SW480 (cell line): Measurements from ENCODE around the gene TNNC2.
"Not testable (repeated sequence)": the region's sequence is repeated elsewhere in the genome, so short reads cannot be mapped to it uniquely, and the experiment has no call there.

Experiments
- DNase-seq: peaks from one replicate; pipeline ENCODE4 v3.0.0-alpha.2; 2016; ENCODE audit warnings: low spot score

TNNC2 gene

GRCh38 chr20:45827030-45827652, at the start of gene TNNC2:
Gene TNNC2 (minus strand): TSS chr20:45827312. CDS start chr20:45827248, 64 bp downstream.
- DNase-seq: no peak

- no peak for DNase-seq
Measured at GRCh38 chr20:45874576-45874975, 47.5 kb upstream of the TNNC2 start.

GRCh38 chr20:45874104-45874481, 47.0 kb upstream of the TNNC2 start:
- DNase-seq: not testable (repeated sequence)

GRCh38 chr20:45873409-45874103, 46.4 kb upstream of the TNNC2 start:
- DNase-seq: no peak

- no peak for DNase-seq
Measured at GRCh38 chr20:45872626-45873025, 45.5 kb upstream of the TNNC2 start.

- DNase-seq: no peak
Measured at GRCh38 chr20:45867819-45868176, 40.7 kb upstream of the TNNC2 start.

GRCh38 chr20:45867136-45867818, 40.2 kb upstream of the TNNC2 start:
- DNase-seq: no peak

- DNase-seq: no peak
Measured at GRCh38 chr20:45866454-45866853, 39.3 kb upstream of the TNNC2 start.

- no peak for DNase-seq
Measured at GRCh38 chr20:45863543-45864470, 36.7 kb upstream of the TNNC2 start.

DNA sequence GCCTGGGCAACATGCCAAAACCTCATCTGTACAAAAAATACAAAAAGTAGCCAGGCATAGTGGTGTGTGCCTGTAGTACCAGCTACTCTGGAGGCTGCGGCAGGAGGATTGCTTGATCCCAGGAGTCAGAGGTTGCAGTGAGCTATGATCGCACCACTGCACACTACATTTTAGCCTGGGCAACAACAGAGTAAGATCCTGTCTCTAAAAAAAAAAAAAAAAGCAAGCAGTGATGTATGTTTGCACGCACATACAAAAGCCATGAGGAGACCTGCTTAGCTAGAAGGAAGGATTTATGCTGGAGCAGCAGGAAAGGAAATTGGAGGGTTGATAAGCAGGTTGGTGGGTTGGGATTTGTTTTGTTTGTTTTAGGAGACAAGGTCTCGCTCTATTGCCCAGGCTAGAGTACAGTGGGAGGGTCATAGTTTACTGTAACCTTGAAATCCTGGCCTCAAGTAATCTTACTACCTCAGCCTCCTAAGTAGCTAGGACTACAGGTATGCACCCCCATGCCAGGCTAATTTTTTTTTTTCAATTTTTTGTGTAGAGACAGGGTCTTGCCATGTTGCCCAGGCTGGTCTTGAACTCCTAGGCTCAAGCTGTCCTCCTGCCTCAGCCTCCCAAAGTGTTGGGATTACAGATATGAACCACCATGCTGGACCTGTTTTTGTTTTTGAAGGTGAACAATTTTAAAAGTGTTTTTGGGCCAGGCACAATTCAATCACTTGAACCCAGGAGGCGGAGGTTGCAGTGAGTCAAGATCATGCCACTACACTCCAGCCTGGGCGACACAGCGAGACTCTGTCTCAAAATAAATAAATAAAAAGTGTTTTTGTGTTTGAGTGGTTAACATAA, 34.3 kb upstream of the TNNC2 start:
- no peak for DNase-seq

DNA sequence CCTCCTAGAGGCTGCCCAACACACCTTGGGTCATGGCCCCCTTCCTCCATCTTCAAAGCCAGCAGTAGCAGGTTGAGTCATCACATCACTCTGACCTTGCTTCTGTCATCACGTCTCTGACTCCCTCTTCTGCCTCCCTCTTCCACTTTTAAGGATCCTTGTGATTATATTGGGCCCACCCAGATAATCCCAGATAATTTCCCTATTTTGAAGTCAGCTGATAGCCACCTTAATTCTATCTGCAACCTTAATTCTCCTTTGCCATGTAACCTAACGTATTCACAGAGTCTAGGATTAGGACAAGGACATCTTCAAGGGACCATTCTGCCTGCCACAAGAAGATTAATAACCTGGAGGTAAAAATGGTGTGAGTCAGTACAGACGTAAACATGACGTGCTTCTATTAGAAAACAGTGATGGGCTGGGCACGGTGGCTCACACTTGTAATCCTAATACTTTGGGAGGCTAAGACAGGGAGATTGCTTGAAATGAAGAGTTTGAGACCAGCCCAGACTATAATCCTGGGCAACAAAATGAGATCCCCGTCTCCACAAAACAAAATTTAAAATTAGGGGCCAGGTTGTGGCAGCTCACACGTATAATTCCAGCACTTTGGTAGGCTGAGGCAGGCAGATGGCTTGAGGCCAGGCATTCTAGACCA, 33.6 kb upstream of the TNNC2 start:
- no peak for DNase-seq

- DNase-seq: no peak
Measured at GRCh38 chr20:45859916-45860315, 32.8 kb upstream of the TNNC2 start.

DNA sequence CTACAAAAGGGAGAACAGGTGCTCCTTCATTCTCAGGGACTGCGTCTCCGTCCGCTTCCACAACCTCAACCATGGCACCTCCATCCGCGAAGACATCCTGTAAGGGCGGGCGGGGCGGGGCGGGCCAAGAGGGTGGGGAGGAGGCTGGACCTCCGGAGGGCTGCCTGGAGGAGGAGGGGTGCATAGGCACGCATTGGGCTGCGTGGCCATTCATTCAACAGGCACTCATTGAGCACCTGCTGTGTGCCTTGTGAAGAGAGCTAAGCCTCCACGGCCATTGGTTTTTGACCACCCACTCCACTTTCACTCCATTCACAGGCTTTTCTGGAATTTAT, 30.7 kb upstream of the TNNC2 start:
- no peak for DNase-seq

DNA sequence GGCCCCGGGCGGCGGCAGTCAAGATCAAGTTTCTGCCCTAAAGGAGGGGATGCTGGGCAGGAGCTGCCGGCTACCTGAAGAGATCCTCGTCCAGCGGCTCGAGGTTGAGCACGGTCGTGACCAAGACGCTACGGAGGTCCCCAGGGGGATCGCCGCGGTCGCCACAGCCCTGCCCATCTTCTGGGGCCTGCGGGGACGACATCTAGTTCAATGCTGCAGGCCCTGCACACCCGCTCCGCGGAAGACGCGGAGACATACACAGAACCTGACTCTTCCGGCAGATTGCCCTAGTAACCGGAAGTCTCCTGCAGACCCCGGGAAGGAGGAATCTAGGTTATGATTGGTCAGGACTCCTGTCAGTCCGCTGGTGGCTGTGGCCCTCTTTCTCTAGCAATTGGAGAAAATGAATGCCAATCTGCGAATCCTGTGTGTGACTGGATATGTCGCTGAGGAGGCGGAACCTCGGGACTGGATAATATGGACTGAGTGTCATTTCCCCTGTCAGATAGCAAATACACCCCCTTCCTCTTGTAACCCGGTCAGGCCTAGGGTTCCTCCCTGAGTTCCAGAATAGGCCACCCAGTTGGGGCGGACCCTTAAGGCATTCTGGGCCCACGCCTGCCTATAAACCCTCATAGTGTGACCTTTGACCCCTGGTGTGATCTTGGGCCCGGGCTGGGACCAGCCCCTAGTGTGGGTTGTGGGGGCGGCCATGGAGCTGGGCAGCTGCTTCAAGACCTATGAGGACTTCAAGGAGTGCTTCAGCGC, 30.2 kb upstream of the TNNC2 start, which contains the start of the genes ACOT8 and ZSWIM3:
Gene ACOT8, minus strand, starts transcription at position 279 of the 768 bp plus-strand sequence. Its CDS starts 77 bp downstream, at position 202.
Gene ZSWIM3, plus strand, starts transcription at position 501 of the 768 bp plus-strand sequence. Its CDS starts 212 bp downstream, at position 713.
- DNase-seq: peak; percentile 100

GRCh38 chr20:45853484-45853883, 26.4 kb upstream of the TNNC2 start:
- no peak for DNase-seq

- DNase-seq: no peak
Measured at GRCh38 chr20:45852326-45852725, 25.2 kb upstream of the TNNC2 start.

GRCh38 chr20:45851501-45851900, 24.4 kb upstream of the TNNC2 start:
- no peak for DNase-seq

- DNase-seq: no peak
Measured at GRCh38 chr20:45850926-45851325, 23.8 kb upstream of the TNNC2 start.

DNA sequence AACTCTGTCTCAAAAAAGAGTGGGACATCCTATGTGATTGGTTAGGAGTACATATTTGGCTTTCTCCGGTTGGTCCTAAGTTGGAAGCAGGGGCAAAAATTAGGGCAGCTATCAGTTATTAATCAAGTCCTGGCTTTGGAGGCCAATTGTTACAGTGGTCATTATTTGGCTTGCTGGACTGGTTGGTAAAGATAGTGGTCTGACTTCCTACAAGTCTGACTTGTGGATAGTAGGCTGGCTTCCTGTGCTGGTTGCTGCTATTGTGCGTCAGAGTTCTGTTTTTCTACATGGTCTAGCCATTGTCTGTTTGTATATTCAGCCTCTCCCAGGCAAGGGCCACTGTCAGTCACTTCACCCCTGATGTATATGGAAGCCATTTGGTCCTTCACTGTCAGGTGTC, 23.1 kb upstream of the TNNC2 start:
- no peak for DNase-seq
